GM15510 (cell line): Measurements from ENCODE around the gene KRTAP10-11.

Experiments used
- POLR2A ChIP-seq: IDR thresholded peaks from 3 replicates; pipeline ENCODE4 v1.6.1; 2011; ENCODE audit warnings: borderline replicate concordance; ENCODE audit not compliant: insufficient read length; ENCODE audit errors: extremely low read depth

Gene KRTAP10-11

DNA sequence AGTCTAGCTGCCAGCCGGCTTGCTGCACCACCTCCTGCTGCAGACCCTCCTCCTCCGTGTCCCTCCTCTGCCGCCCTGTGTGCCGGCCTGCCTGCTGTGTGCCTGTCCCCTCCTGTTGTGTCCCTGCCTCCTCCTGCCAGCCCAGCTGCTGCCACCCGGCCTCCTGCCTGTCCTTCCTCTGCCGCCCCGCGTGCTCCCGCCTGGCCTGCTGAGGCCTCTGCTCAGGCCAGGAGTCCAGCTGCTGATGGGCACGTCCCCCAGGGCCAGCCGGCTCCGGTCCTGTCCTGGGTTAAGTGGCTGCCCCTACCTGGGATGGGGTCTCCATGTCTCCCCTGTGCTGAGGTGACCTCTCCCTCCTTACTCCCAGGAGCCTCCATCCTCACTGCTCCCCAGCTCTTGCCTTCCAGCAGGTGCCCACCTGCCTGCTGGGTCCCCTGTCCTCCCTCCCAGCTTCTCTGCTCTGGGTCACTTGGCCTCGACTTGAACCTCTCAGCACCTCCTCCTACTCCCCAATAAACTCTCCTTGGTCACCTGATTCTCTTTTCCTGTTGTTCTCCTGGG, 33.5 kb upstream of the KRTAP10-11 start:
- no peak for TF ChIP-seq POLR2A

GRCh38 chr21:44613386-44614155, 32.6 kb upstream of the KRTAP10-11 start:
- TF ChIP-seq POLR2A = no peak

DNA sequence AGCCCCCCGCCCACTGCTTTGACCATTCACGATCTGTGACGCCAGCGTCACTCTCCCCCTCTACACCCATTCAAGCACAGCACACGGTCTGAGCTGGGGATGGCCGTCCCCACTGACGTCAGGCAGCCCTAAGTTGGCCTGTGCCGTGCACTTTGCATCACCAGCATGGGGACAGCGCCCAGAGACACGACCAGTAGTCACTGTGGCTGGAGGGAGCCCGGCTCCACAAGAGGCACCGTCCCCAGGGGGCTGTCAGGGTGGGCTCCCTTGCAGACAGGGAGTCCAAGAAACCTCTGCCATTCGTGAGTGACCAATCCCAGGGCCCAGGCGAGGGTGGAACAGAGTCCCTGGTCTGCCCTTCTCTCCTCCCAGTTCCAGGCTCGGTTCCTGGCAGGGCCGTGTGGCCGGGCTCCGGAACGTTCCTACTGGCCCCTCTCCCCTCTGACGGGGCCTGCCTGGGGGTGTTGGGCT, 32.0 kb upstream of the KRTAP10-11 start:
- TF ChIP-seq POLR2A = no peak

DNA sequence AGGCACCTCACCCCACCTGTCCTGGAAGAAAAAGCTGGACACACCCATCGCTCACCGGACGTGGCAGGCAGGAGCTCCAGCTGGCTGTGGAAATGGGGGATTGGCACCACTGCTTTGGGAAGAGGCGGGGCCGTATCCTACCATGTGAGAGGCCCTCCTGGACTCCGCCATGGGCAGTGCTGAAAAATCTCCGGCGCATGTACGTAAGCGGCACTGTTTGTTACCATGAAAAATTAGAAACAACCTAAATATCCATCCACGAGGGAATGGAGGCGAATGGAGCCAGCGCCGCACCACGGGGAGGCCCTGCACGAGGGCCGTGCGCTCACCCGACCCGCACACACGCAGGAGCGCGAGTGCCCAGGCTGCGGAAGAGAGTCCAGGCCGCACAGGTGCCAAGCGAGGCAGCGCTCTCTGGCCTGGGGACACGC, 31.2 kb upstream of the KRTAP10-11 start:
- TF ChIP-seq POLR2A = no peak

- no peak for TF ChIP-seq POLR2A
Observed at GRCh38 chr21:44615466-44615865, 30.7 kb upstream of the KRTAP10-11 start.

DNA sequence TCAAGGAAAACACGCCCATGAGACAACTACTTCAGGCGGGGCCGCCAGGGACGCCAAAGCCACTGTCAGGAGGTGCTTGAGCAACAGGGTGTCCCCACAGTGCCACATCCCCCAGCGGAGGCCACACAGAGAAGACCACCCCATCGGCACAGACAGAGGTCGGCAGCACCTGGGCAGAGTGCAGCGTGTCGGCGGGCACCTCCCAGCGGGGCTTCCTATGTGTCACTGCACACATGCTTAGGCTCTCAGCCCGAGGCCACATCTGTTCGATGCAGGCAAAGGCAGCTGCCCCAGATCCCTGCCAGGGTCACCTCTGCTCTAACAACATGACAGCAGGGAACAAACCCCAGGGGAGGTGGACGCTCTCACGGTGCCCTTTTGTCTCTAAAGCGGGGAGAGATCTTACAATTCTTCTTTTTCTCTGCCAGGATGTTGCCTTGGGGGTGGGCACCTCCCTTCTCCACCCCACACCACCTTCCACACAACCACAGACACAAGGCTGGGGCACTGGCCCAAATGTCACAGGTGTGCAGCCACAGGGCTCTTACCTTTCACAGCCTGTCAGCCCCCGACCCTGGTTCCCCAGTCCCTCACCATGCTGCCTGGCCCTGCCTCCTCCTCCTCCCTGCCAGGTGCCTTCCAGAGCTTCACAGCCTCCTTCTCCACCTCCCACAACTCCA, 30.2 kb upstream of the KRTAP10-11 start:
- TF ChIP-seq POLR2A = no peak

- no peak for TF ChIP-seq POLR2A
Observed at GRCh38 chr21:44616591-44616926, 29.7 kb upstream of the KRTAP10-11 start.

DNA sequence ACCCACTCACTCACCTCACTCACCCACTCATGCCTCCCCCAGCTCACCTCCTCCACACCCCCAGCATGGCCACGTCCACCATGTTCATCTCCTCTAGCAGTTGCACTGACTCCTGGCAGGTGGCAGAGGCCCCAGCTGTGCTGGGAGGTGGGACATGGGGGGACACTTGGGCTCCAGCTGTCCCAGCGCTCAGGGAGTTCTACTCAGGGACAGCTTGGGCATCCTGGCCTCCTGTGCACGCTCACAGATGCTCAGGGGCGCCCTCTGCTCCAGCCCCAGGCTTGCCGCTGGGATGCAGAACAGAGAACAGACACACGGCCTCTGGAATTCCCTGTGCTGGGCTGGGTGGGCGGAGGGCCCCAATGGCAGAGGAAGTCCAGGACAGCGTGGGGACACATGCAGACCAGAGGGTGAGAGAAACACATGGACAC, 29.1 kb upstream of the KRTAP10-11 start:
- no peak for TF ChIP-seq POLR2A

- TF ChIP-seq POLR2A = no peak
Observed at GRCh38 chr21:44618504-44618903, 27.7 kb upstream of the KRTAP10-11 start.

DNA sequence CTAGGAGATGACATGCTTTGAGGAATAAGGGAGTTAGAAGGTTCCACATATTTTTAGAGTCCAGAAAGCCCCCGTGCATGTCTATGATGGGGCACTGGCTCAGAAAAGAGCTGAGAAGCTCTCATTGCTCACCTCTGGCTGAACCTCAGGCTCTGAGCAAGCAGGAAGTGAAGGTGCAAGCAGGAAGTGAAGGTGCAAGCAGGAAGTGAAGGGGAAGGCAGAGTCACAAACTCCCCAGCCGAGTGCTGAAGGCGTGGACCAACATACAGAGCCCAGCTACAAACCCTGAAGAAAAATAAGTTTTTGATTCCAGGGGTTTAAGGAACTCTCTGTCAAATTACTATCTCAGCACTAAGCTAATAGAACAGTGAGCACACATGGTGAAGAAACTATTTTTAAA, 27.3 kb upstream of the KRTAP10-11 start:
- TF ChIP-seq POLR2A = no peak

DNA sequence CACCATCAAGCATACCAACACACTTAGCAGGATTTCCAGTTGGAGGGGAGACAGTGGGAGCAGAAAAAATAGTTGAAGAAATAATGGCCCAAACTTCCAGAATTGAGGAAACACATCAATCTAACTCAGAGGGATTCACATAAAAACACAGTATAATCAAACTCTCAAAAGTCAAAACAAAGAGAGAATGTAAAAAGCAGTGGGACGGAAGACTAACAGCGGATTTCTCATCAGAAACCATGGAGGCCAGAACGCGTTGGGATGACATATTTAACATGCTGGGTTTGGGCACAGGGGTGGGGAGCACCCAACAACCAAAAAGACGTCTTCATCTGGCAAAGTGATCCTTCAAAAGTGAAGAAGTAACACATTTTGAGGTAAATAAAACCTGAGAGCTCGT, 26.3 kb upstream of the KRTAP10-11 start:
- TF ChIP-seq POLR2A = no peak

DNA sequence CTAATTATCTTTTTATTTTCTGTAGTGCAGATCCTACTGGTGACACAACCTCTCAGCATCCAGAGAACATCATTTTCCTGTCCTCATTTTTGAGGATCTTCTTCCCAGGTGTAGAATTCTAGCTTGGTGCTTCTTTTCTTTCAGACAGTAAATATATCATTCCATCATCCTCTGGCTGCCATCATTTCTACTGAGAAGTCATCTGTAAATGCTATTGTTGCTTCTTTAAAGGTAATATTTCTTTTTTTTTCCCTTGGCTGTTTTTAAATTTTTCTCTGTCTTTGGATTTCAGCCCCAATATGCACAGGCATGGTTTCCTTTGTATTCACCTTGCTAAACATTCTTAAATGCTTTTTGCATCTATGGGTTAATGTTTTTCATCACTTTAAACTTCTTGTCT, 22.6 kb upstream of the KRTAP10-11 start:
- no peak for TF ChIP-seq POLR2A

GRCh38 chr21:44625756-44626155, 20.5 kb upstream of the KRTAP10-11 start:
- no peak for TF ChIP-seq POLR2A

DNA sequence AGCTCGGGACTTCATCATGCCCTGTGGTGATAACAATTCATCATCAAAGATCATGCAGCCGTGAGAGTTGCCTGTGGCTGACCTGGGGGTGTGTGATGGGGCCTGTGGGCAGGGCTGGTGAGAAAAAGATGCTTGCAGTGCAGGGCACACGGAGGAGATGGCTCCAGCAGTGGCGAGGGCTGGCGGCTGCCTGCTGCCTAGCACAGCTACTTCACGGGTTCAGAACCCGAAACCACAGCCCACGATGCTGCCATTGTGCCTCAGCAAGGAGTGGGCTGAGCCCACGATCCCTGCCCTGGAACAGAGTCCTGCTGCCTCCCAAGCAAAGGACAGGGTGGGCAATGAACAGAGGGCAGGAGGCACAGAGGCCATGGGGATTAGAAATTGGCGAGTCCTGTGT, 20.0 kb upstream of the KRTAP10-11 start:
- no peak for TF ChIP-seq POLR2A

- TF ChIP-seq POLR2A = no peak
Observed at GRCh38 chr21:44626673-44627143, 19.5 kb upstream of the KRTAP10-11 start, which contains the start of gene KRTAP10-9. Gene KRTAP10-9 (plus strand): TSS chr21:44627093. CDS start chr21:44627172, 79 bp downstream.
